HTR-8/SVneo (cell line): ENCODE data around the gene LAMA3.

Source experiments
- DNase-seq: peaks from one replicate; pipeline ENCODE4 v3.0.0; 2011; ENCODE audit warnings: low spot score, mixed read lengths; ENCODE audit not compliant: insufficient read length
- FAIRE-seq: peaks from 2 replicates; lab custom pipeline; 2011; peaks lifted over from hg19 to GRCh38; lab: Jason Lieb, UNC

The LAMA3 gene

GRCh38 chr18:23756590-23757436, 67.6 kb downstream of the LAMA3 start:
- DNase-seq = no peak
- no peak for FAIRE-seq

- no peak for DNase-seq
- no peak for FAIRE-seq
Observed at GRCh38 chr18:23757437-23757733, 68.1 kb downstream of the LAMA3 start.

- no peak for FAIRE-seq
- no peak for DNase-seq
Observed at GRCh38 chr18:23758281-23758680, 69.0 kb downstream of the LAMA3 start.

- FAIRE-seq (no peak), DNase-seq (no peak)
Observed at GRCh38 chr18:23761941-23762340, 72.7 kb downstream of the LAMA3 start.

- DNase-seq = no peak
- no peak for FAIRE-seq
Observed at GRCh38 chr18:23763343-23763742, 74.1 kb downstream of the LAMA3 start.

GRCh38 chr18:23765931-23766330, 76.7 kb downstream of the LAMA3 start:
- FAIRE-seq = no peak
- DNase-seq = no peak

- DNase-seq (no peak), FAIRE-seq (no peak)
Observed at GRCh38 chr18:23772327-23773024, 83.2 kb downstream of the LAMA3 start.

GRCh38 chr18:23776306-23776705, 87.1 kb downstream of the LAMA3 start:
- DNase-seq = no peak

GRCh38 chr18:23778828-23779227, 89.6 kb downstream of the LAMA3 start:
- no peak for DNase-seq
- no peak for FAIRE-seq

More at GRCh38 chr18:23776306-23776705, 87.1 kb downstream of the LAMA3 start:
- no peak for FAIRE-seq

- no peak for FAIRE-seq
- peak; percentile 54 for DNase-seq
Observed at GRCh38 chr18:23779696-23780303, 90.5 kb downstream of the LAMA3 start.

GRCh38 chr18:23784832-23785245, 95.6 kb downstream of the LAMA3 start:
- DNase-seq = peak; percentile 13
- FAIRE-seq = no peak

- no peak for FAIRE-seq
Observed at GRCh38 chr18:23793051-23793450, 103.8 kb downstream of the LAMA3 start.

GRCh38 chr18:23793985-23794867, 105.0 kb downstream of the LAMA3 start:
- no peak for FAIRE-seq
- DNase-seq = no peak

More at GRCh38 chr18:23793051-23793450, 103.8 kb downstream of the LAMA3 start:
- DNase-seq = no peak

GRCh38 chr18:23798249-23798648, 109.0 kb downstream of the LAMA3 start:
- FAIRE-seq = no peak
- DNase-seq = no peak

GRCh38 chr18:23798824-23799223, 109.6 kb downstream of the LAMA3 start:
- no peak for DNase-seq

GRCh38 chr18:23799540-23799939, 110.3 kb downstream of the LAMA3 start:
- no peak for FAIRE-seq
- DNase-seq = no peak

More at GRCh38 chr18:23798824-23799223, 109.6 kb downstream of the LAMA3 start:
- no peak for FAIRE-seq

- no peak for DNase-seq
- FAIRE-seq = no peak
Observed at GRCh38 chr18:23800902-23801301, 111.6 kb downstream of the LAMA3 start.

- DNase-seq = no peak
- FAIRE-seq = no peak
Observed at GRCh38 chr18:23802817-23803216, 113.6 kb downstream of the LAMA3 start.

GRCh38 chr18:23803755-23804154, 114.5 kb downstream of the LAMA3 start:
- DNase-seq (no peak), FAIRE-seq (no peak)

GRCh38 chr18:23805898-23806297, 116.6 kb downstream of the LAMA3 start:
- no peak for DNase-seq
- no peak for FAIRE-seq
